HG03064 (cell line): ENCODE measurements around the gene TNNT3.
"Not testable (repeated sequence)": the region's sequence is repeated elsewhere in the genome, so short reads cannot be mapped to it uniquely, and the experiment has no call there.

ENCODE experiments used
- ATAC-seq: cut with Tn5 transposase; IDR thresholded peaks from one replicate; pipeline ENCODE4 v1.9.1; 2021; ENCODE audit warnings: low read depth; ENCODE audit not compliant: unreplicated experiment

TNNT3 gene

GRCh38 chr11:1880746-1881441 lies 38.6 kb upstream of the TNNT3 start:
- no peak for ATAC-seq

GRCh38 chr11:1881442-1882264 lies 37.9 kb upstream of the TNNT3 start:
- no peak for ATAC-seq

- no peak for ATAC-seq
Measured at GRCh38 chr11:1882265-1883238, 37.0 kb upstream of the TNNT3 start.

- ATAC-seq, result no peak
Measured at GRCh38 chr11:1883346-1884302, 35.9 kb upstream of the TNNT3 start.

- no peak for ATAC-seq
Measured at GRCh38 chr11:1884303-1884700, 35.2 kb upstream of the TNNT3 start.

- ATAC-seq, result not testable (repeated sequence)
Measured at GRCh38 chr11:1886551-1886950, 33.0 kb upstream of the TNNT3 start.

GRCh38 chr11:1887451-1888346 lies 31.8 kb upstream of the TNNT3 start:
- ATAC-seq, result no peak

GRCh38 chr11:1888347-1888753 lies 31.2 kb upstream of the TNNT3 start:
- no peak for ATAC-seq

GRCh38 chr11:1888811-1889210 lies 30.7 kb upstream of the TNNT3 start:
- no peak for ATAC-seq

- no peak for ATAC-seq
Measured at GRCh38 chr11:1889224-1889930, 30.1 kb upstream of the TNNT3 start.

GRCh38 chr11:1889941-1890855 lies 29.3 kb upstream of the TNNT3 start:
- no peak for ATAC-seq

GRCh38 chr11:1890856-1891830 lies 28.4 kb upstream of the TNNT3 start:
- ATAC-seq, result no peak

GRCh38 chr11:1891831-1892115 lies 27.7 kb upstream of the TNNT3 start, which contains the start of gene PRR33:
Gene PRR33 (minus strand): TSS chr11:1891895. CDS start chr11:1890584, 1,311 bp downstream.
- ATAC-seq, result no peak

- ATAC-seq, result no peak
Measured at GRCh38 chr11:1892116-1892515, 27.4 kb upstream of the TNNT3 start.

- ATAC-seq, result no peak
Measured at GRCh38 chr11:1892558-1892957, 26.9 kb upstream of the TNNT3 start.
